Lower lobe of right lung (tissue), 2 donors: ENCODE data around the gene PHF24. TPM values are rescaled to one million over a fixed set of nuclear protein-coding genes. Genes with fewer than 3 reads are reported as not detected.

ENCODE experiments used
- ATAC-seq, 2 donors: fragments of 200-7000 bp; cut with Tn5 transposase; one replicate each; pipeline ENCODE4 v1.9.1; 2020 to 2022; ENCODE audit warnings: mild to moderate bottlenecking in 2 of 2, moderate library complexity in 2 of 2
- DNase-seq: peaks from one replicate; pipeline ENCODE4 v3.0.0-alpha.2; 2020
- H3K27ac ChIP-seq: fragments of 200-600 bp; one replicate; pipeline ENCODE4 v1.8.0; 2022
- H3K27me3 ChIP-seq: fragments of 200-600 bp; one replicate; pipeline ENCODE4 v1.8.0; 2022; ENCODE audit warnings: low read depth
- H3K36me3 ChIP-seq: fragments of 200-600 bp; one replicate; pipeline ENCODE4 v1.8.0; 2022; ENCODE audit warnings: mild to moderate bottlenecking
- H3K4me1 ChIP-seq: fragments of 200-600 bp; one replicate; pipeline ENCODE4 v1.8.0; 2022
- H3K4me3 ChIP-seq: fragments of 200-600 bp; one replicate; pipeline ENCODE4 v1.8.0; 2022; ENCODE audit warnings: mild to moderate bottlenecking
- H3K9me3 ChIP-seq: fragments of 200-600 bp; one replicate; pipeline ENCODE4 v1.8.0; 2022
- intact Hi-C: fragments of 100-400 bp; cut with DNase I; formaldehyde crosslinking; loops from one replicate; pipeline ENCODE4 v1.11.0; 2022
- total RNA-seq: library from RNA; stranded (reverse); fragmentation: NEBNext Ultra II Directional; extraction: Animal tissue kit (Norgen Biotek cat#: 25700); gene quantifications from one replicate; pipeline ENCODE4 v1.2.1, GENCODE V29; 2021
- TF ChIP-seq, protein P1 (sequence below): fragments of 200-600 bp; IDR thresholded peaks from one replicate; pipeline ENCODE4 v1.8.0; 2022; ENCODE audit warnings: antibody characterized with exemption, mild to moderate bottlenecking
- donor health status: DM: no; HTN: yes; CAD: no; lungs with severe emphysema.

Gene PHF24
- total RNA-seq, 1 donor from 2014 or later: 1.3 TPM

DNA sequence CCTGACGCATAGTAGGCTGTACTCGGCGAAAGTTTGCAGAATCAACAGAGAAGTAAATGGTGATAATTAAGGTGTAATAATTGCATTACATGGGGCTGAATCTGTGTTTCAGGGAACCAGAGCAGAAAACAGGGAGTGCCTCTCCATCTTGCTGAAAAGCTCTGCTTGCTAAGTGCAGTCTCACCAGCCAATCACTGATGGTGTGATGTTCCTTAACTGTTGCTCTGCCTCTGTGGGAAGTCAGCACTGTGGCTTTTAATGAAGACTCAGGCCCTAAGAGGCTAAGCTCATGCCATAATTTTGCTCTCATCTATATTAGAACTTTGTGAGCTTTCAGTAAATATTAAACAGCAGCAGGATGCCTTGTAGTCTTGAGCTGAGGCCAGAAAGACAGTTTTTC is 4.5 kb downstream of the PHF24 start:
- ATAC-seq: no peak

GRCh38 chr9:34963552-34963951 is 5.5 kb downstream of the PHF24 start:
- Histone ChIP-seq H3K27me3 (peaks cover 30% of the 10 kb centered on the region), H3K27ac (no peak overlapping the region), H3K36me3 (no peaks in the 10 kb centered on the region), H3K4me1 (peaks cover under 1% of the 10 kb centered on the region), H3K9me3 (no peaks in the 10 kb centered on the region), H3K4me3 (no peak overlapping the region)
- intact Hi-C loops: no loop called here
- ATAC-seq: no peak
- no peak for DNase-seq
- TF ChIP-seq, protein P1, sequence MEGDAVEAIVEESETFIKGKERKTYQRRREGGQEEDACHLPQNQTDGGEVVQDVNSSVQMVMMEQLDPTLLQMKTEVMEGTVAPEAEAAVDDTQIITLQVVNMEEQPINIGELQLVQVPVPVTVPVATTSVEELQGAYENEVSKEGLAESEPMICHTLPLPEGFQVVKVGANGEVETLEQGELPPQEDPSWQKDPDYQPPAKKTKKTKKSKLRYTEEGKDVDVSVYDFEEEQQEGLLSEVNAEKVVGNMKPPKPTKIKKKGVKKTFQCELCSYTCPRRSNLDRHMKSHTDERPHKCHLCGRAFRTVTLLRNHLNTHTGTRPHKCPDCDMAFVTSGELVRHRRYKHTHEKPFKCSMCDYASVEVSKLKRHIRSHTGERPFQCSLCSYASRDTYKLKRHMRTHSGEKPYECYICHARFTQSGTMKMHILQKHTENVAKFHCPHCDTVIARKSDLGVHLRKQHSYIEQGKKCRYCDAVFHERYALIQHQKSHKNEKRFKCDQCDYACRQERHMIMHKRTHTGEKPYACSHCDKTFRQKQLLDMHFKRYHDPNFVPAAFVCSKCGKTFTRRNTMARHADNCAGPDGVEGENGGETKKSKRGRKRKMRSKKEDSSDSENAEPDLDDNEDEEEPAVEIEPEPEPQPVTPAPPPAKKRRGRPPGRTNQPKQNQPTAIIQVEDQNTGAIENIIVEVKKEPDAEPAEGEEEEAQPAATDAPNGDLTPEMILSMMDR: no peak

More for the DNA sequence above, 4.5 kb downstream of the PHF24 start:
- DNase-seq: no peak
- no peak overlapping the region for H3K27ac ChIP-seq
- H3K36me3 ChIP-seq: no peaks in the 10 kb centered on the region
- intact Hi-C loops: no loop called here
- H3K9me3 ChIP-seq: no peaks in the 10 kb centered on the region
- peaks cover 4% of the 10 kb centered on the region for H3K4me1 ChIP-seq
- peaks cover 36% of the 10 kb centered on the region for H3K27me3 ChIP-seq
- H3K4me3 ChIP-seq: no peak overlapping the region
- TF ChIP-seq, protein P1: no peak

GRCh38 chr9:34964458-34964857 is 6.4 kb downstream of the PHF24 start:
- no peak overlapping the region for H3K27ac ChIP-seq
- H3K36me3 ChIP-seq: no peaks in the 10 kb centered on the region
- H3K4me3 ChIP-seq: no peak overlapping the region
- no peaks in the 10 kb centered on the region for H3K4me1 ChIP-seq
- TF ChIP-seq, protein P1: no peak
- ATAC-seq (no peak), DNase-seq (no peak)
- no peaks in the 10 kb centered on the region for H3K9me3 ChIP-seq
- peaks cover 27% of the 10 kb centered on the region for H3K27me3 ChIP-seq
- intact Hi-C loops: no loop called here

DNA sequence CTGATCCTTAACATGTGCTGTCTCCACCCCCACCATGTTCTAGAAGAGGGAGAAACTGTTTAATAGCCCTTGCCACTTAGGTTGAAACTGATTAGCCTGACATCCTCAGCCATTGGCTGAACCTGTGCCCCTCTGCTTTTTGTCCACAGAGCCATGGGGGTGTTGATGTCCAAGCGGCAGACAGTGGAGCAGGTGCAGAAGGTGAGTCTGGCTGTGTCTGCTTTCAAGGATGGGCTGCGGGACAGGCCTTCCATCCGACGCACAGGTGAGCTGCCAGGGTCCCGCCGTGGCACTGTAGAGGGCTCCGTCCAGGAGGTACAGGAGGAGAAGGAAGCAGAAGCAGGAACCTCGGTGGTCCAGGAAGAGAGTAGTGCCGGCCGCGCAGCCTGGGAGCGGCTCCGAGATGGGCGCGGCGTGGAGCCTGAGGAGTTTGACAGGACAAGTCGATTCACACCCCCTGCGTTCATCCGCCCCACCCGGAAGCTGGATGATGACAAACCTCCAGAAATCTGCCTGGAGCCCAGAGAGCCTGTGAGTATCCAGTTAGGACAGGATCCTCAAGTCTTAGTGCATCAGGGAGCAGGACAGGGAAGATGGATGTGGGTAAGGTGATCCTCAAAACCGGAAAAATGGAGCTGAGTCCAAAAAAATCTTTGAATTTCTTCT is 13.2 kb downstream of the PHF24 start:
- Histone ChIP-seq H3K4me1 (no peaks in the 10 kb centered on the region), H3K36me3 (no peaks in the 10 kb centered on the region), H3K4me3 (no peak overlapping the region), H3K27me3 (peaks cover 10% of the 10 kb centered on the region), H3K27ac (no peak overlapping the region), H3K9me3 (no peaks in the 10 kb centered on the region)
- TF ChIP-seq, protein P1: no peak
- ATAC-seq: no peak
- no peak for DNase-seq
- intact Hi-C loops: no loop called here

- intact Hi-C loops: no loop called here
- ATAC-seq (no peak), DNase-seq (no peak)
- TF ChIP-seq, protein P1: no peak
- no peak overlapping the region for H3K4me3 ChIP-seq
- H3K9me3 ChIP-seq: no peaks in the 10 kb centered on the region
- H3K4me1 ChIP-seq: no peaks in the 10 kb centered on the region
- no peaks in the 10 kb centered on the region for H3K27me3 ChIP-seq
- H3K36me3 ChIP-seq: no peaks in the 10 kb centered on the region
- H3K27ac ChIP-seq: no peak overlapping the region
Observed at GRCh38 chr9:34974664-34975063, 16.6 kb downstream of the PHF24 start.
